ENCODE data around the gene TMC8.

DNA sequence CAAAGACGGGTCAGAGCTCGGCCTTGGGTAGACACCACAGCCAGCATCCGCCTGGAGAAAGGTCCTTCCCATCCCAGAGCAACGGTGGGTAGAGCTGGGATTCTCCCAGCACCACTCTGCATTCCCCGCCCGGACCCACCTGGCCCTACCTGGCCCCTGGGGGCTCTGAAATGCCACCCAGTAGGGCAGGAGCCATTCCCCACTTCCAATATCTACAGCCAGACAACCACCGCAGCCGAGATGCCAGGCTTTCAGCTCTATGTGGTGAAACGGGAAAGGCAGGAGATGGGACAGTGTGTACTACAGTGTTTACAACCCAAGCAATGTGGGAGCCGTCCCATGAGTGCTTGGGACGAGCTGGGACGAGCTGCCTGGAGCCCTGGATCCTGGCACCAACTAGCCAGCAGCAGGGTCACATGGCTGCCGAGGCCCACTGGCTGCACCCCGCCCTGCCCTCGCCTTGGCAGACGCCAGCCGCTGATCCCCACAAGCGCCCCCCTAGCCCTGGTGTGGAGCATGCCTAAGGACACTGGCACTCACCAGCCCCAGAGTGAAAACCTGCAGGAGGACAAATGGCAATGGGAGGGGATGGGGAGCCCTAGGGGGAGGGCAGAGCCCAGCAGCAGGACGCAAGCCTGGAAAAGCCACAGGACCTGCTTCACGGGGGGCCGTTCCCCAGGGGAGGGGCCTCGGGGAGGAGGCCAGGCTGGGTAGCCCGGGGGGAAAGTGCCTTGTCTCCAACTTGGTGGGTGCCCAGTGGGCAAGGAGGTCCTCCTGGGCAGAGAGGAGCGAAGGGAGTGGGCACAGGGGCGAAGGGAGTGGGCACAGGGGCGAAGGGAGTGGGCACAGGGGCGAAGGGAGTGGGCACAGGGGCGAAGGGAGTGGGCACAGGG is 15.5 kb upstream of the TMC8 start:
- peak; percentile 31; the same call in 1 of the 2 replicates for TF ChIP-seq POLR2AphosphoS5 (IDR thresholded peaks at IDR 0.05; ENCODE audit: low read depth, low read length)
- no peak for TF ChIP-seq TAF1 (IDR thresholded peaks at IDR 0.05; ENCODE audit: low read depth, low read length)
- TF ChIP-seq POLR2A (IDR thresholded peaks at IDR 0.05; ENCODE audit: low read depth, low read length): no peak
- TF ChIP-seq SPI1 (IDR thresholded peaks at IDR 0.05; ENCODE audit: low read depth, low read length): no peak
- TF ChIP-seq PAX5 (IDR thresholded peaks at IDR 0.05; ENCODE audit: insufficient read depth, low read length, severe bottlenecking): no peak

All from GM12891 (cell line).